ENCODE results near the gene B4GALT1. TPM values are rescaled to one million over a fixed set of nuclear protein-coding genes. Genes with fewer than 3 reads are reported as not detected.

Gene B4GALT1
- total RNA-seq, 4 donors from 2014 or later = 23.7 to 126 (median 93.7) TPM

DNA sequence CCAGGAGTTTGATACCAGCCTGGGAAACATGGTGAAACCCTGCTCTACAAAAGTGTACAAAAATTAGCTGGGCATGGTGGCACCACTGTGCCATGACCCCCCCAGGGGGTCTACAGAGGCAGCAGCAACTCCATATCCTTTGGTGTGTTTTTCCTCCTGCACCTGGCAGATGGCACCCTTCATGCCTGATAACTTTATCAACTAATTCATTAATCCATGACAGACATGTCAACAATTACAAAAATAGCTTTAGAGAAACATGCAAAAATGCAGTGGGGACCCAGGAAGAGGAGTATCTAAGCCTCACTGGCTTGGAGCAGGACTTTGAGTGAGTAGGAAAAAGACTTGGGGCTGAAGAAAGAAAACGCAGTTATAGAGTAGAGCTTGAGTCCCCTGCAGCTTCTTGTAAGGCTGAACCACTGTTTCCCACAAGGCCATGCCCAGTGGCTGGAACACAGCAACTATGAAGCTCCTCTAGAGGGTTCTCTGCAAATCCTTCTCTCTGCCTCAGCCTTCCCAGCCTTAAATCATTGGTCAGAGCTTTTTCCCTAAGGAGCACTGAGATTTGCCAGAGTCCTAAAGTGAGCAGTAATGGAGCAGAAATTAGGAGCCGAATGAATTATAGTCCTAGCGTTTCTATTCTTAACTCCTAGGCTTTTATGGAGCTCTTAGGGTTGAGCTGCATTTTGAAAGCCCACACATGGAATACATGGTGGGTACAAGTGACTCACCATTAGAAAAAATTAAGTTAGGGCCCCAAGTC is 25.5 kb upstream of the B4GALT1 start:
- in situ Hi-C loops (cut with MboI; ENCODE audit: low pct_ligation_motif_present in 1 of 4, low pct_unique_long_range_greater_than_20kb in 1 of 4, low sequenced_read_pairs in 3 of 4) = no loop called here
- Histone ChIP-seq H3K27ac (peak overlapping the region in 2 of 4 donors; percentile 12), H3K9me3 (no peaks in the 10 kb centered on the region), H3K4me3 (no peak overlapping the region), H3K36me3 (no peaks in the 10 kb centered on the region), H3K27me3 (no peaks in the 10 kb centered on the region), H3K4me1 (peaks cover 0 to 8% (median 1%) of the 10 kb centered on the region in 4 donors)
- DNase-seq = no peak
- TF ChIP-seq POLR2A (IDR thresholded peaks at IDR 0.05) (no peak), EP300 (IDR thresholded peaks at IDR 0.05; ENCODE audit: low read depth) (no peak), POLR2AphosphoS5 (IDR thresholded peaks at IDR 0.05) (no peak)
- TF ChIP-seq, protein P1, sequence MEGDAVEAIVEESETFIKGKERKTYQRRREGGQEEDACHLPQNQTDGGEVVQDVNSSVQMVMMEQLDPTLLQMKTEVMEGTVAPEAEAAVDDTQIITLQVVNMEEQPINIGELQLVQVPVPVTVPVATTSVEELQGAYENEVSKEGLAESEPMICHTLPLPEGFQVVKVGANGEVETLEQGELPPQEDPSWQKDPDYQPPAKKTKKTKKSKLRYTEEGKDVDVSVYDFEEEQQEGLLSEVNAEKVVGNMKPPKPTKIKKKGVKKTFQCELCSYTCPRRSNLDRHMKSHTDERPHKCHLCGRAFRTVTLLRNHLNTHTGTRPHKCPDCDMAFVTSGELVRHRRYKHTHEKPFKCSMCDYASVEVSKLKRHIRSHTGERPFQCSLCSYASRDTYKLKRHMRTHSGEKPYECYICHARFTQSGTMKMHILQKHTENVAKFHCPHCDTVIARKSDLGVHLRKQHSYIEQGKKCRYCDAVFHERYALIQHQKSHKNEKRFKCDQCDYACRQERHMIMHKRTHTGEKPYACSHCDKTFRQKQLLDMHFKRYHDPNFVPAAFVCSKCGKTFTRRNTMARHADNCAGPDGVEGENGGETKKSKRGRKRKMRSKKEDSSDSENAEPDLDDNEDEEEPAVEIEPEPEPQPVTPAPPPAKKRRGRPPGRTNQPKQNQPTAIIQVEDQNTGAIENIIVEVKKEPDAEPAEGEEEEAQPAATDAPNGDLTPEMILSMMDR (IDR thresholded peaks at IDR 0.05) = no peak
- WGBS, 2 donors (ENCODE audit: low coverage in 1 of 2) = 84% methylated on average over 3 of the region's 3 CpGs; no CpG with 5 or more reads in 1 of the 2 donors
- intact Hi-C loops (cut with DNase I; ENCODE audit: low total_unique reads) = no loop called here

DNA sequence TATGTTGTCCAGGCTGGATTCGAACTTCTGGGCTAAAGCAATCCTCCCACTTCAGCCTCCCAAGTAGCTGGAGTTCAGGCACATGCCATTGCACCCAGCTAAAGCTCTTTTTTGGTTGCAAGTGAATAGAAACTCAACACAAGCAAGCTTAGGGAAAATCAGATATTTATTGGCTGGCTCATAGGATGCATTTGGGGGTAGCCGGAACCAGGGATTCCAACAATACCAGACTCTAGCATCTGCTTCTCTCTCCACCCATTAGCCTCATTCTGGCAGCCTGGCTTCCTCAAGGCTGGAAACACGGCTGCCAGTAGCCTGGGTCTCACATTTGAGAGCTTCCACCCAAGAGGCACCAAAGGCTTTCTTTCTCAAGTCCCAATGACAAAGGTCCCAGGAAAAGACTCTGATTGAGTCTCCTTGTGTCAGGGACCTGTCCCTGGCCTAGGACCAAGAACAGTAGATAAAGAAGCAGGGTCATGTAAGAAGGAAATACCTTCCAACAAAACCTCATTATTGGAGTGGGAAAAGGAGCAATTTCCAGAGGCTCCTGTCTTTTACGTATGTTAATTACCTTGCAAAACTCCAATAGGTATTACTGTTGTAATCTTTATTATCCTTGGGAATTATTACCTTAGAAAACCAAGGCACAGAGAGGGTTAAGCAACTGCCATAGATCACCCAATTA is 23.0 kb upstream of the B4GALT1 start:
- Histone ChIP-seq H3K27me3 (no peaks in the 10 kb centered on the region), H3K27ac (no peak overlapping the region), H3K4me1 (peaks cover 10 to 27% (median 20%) of the 10 kb centered on the region in 4 donors), H3K36me3 (no peaks in the 10 kb centered on the region), H3K9me3 (no peaks in the 10 kb centered on the region), H3K4me3 (no peak overlapping the region)
- in situ Hi-C loops (cut with MboI; ENCODE audit: low pct_ligation_motif_present in 1 of 4, low pct_unique_long_range_greater_than_20kb in 1 of 4, low sequenced_read_pairs in 3 of 4) (no loop called here), intact Hi-C loops (cut with DNase I; ENCODE audit: low total_unique reads) (no loop called here)
- WGBS, 2 donors (ENCODE audit: low coverage in 1 of 2) = 74 to 91% methylated on average over 4 of the region's 4 CpGs
- DNase-seq = no peak
- TF ChIP-seq, protein P1 (IDR thresholded peaks at IDR 0.05) = no peak
- TF ChIP-seq POLR2AphosphoS5 (IDR thresholded peaks at IDR 0.05) (no peak), EP300 (IDR thresholded peaks at IDR 0.05; ENCODE audit: low read depth) (no peak), POLR2A (IDR thresholded peaks at IDR 0.05) (no peak)

DNA sequence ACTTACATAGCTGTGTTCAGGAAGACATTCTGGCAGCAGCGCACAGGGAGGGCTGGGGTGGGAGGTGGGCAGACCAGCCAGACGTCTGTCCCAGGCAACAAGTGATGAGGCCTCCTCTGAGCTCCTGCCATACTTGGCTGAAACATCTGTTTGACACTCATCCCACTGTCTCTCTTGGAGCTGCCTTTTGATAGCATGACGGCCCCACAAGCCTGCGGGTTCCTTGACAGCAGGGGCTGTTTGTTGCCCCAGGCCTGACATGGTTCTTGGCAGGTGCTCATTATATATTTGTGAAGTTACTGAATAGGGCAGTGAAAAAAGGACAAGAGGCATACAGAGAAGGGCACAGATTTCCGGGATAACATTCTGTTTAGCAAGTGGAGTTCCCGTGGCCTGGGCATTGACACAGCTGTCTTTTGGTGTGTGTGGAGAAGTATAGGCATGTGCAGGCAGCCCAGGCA is 22.2 kb upstream of the B4GALT1 start:
- intact Hi-C loops (cut with DNase I; ENCODE audit: low total_unique reads) = no loop called here
- in situ Hi-C loops (cut with MboI; ENCODE audit: low pct_ligation_motif_present in 1 of 4, low pct_unique_long_range_greater_than_20kb in 1 of 4, low sequenced_read_pairs in 3 of 4) = no loop called here
- no peak overlapping the region for H3K27ac ChIP-seq
- peaks cover 10 to 31% (median 21%) of the 10 kb centered on the region in 4 donors for H3K4me1 ChIP-seq
- DNase-seq = no peak
- TF ChIP-seq POLR2A (IDR thresholded peaks at IDR 0.05) (no peak), POLR2AphosphoS5 (IDR thresholded peaks at IDR 0.05) (no peak), EP300 (IDR thresholded peaks at IDR 0.05; ENCODE audit: low read depth) (no peak)
- TF ChIP-seq, protein P1 (IDR thresholded peaks at IDR 0.05) = no peak
- H3K27me3 ChIP-seq = no peaks in the 10 kb centered on the region
- no peaks in the 10 kb centered on the region for H3K36me3 ChIP-seq
- H3K9me3 ChIP-seq = no peaks in the 10 kb centered on the region
- H3K4me3 ChIP-seq = no peak overlapping the region
- WGBS, 2 donors (ENCODE audit: low coverage in 1 of 2) = 67 to 100% methylated on average over 1 to 6 of the region's 6 CpGs

DNA sequence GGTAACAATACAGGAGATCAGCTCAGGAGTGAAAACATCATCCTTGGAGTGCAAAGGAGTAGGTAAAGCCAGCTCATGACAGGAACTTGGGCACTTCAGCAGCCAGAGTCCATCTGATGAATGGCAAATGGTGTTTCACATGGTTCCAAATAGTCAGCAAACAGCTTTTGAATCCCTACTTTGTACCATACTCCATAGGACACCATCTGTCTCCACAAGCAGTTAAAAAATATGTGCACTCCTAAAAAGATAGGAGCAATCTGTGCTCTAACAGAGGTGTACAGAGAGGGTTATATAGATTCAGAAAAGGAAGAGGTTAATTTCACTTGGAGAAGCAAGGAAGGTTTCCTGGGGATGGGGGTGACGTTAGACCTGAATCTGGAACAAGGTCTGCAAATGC is 21.6 kb upstream of the B4GALT1 start:
- Histone ChIP-seq H3K4me1 (peaks cover 10 to 31% (median 21%) of the 10 kb centered on the region in 4 donors), H3K27ac (no peak overlapping the region), H3K27me3 (no peaks in the 10 kb centered on the region), H3K36me3 (no peaks in the 10 kb centered on the region), H3K9me3 (no peaks in the 10 kb centered on the region), H3K4me3 (no peak overlapping the region)
- in situ Hi-C loops (cut with MboI; ENCODE audit: low pct_ligation_motif_present in 1 of 4, low pct_unique_long_range_greater_than_20kb in 1 of 4, low sequenced_read_pairs in 3 of 4) (no loop called here), intact Hi-C loops (cut with DNase I; ENCODE audit: low total_unique reads) (no loop called here)
- whole genome bisulfite sequencing, 2 donors (ENCODE audit: low coverage in 1 of 2) = 70 to 74% methylated on average over 1 of the region's 1 CpG
- TF ChIP-seq POLR2A (IDR thresholded peaks at IDR 0.05) (no peak), POLR2AphosphoS5 (IDR thresholded peaks at IDR 0.05) (no peak), EP300 (IDR thresholded peaks at IDR 0.05; ENCODE audit: low read depth) (no peak)
- TF ChIP-seq, protein P1 (IDR thresholded peaks at IDR 0.05) = no peak
- no peak for DNase-seq

All from transverse colon (tissue), 4 donors.